ENCODE data around the gene ABCC9.

DNA sequence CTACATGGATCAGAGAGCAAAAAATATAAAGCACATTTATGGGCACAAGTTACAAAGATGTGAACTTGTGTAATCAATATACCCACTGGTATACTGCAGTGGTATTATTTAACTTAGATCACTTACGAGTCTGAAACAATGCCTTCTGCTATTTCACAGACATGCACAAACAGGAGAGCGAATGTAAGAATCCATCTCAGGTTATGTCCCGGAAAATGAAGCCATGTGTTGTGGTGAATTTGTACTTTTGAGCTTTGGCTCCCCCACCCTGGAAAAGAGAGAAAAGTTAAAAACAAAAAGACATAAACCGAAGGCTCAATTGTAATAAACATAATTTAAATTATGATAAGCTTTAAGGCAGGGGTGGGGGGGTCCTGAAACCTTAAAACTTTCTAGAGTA lies 7.6 kb downstream of the ABCC9 start:
- TF ChIP-seq, protein P1, sequence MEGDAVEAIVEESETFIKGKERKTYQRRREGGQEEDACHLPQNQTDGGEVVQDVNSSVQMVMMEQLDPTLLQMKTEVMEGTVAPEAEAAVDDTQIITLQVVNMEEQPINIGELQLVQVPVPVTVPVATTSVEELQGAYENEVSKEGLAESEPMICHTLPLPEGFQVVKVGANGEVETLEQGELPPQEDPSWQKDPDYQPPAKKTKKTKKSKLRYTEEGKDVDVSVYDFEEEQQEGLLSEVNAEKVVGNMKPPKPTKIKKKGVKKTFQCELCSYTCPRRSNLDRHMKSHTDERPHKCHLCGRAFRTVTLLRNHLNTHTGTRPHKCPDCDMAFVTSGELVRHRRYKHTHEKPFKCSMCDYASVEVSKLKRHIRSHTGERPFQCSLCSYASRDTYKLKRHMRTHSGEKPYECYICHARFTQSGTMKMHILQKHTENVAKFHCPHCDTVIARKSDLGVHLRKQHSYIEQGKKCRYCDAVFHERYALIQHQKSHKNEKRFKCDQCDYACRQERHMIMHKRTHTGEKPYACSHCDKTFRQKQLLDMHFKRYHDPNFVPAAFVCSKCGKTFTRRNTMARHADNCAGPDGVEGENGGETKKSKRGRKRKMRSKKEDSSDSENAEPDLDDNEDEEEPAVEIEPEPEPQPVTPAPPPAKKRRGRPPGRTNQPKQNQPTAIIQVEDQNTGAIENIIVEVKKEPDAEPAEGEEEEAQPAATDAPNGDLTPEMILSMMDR (conservative IDR thresholded peaks at IDR 0.05): no peak
- no peak for TF ChIP-seq EZH2 (IDR thresholded peaks at IDR 0.05; ENCODE audit: low read depth)
